Fibroblast of the aortic adventitia (primary cell): ENCODE data around the gene CXCR6. TPM values are rescaled to one million over a fixed set of nuclear protein-coding genes. Genes with fewer than 3 reads are reported as not detected.

Experiments
- DNase-seq: peaks from one replicate; pipeline ENCODE4 v3.0.0-alpha.2; 2010; ENCODE audit warnings: low read depth
- H3K4me3 ChIP-seq: 2 replicates; pipeline ENCODE4 v1.5.1; 2011; ENCODE audit warnings: low read depth, mild to moderate bottlenecking, control low read depth, low read length, moderate library complexity
- CTCF ChIP-seq: IDR thresholded peaks from 2 replicates; pipeline ENCODE4 v1.5.1; 2011; ENCODE audit warnings: mild to moderate bottlenecking, low read length, control low read depth, inconsistent platforms; ENCODE audit not compliant: insufficient read depth
- total RNA-seq: library from RNA; depleted of rRNA; stranded (reverse); fragments of >200 nt; gene quantifications from 2 replicates; pipeline ENCODE4 v1.2.3, GENCODE V29; 2012; ENCODE audit warnings: low replicate concordance

CXCR6 gene
- total RNA-seq, 1 donor: not detected

- no peak for DNase-seq
- no peak overlapping the region for H3K4me3 ChIP-seq
- TF ChIP-seq CTCF: no peak
These were observed 34.9 kb downstream of the CXCR6 start for GRCh38 chr3:45978006-45978761.

DNA sequence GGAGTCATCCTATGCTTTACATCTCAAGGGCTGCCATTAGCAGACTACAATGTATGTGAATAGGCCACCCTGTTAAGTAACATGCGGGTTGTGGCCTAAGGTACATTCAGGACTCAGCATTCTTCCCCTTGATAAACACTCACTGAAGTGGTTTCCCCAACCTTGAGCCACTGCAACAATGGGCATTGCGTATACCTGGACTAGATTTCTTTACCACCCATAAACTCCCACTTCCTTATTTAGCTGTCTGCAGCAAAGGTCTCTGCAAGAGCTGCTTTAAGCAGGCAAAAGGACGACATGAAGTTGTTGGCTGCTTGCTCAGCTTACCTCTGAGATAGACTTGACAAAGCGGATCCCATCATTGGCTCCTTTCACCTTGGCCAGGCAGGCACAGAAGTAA, 36.1 kb downstream of the CXCR6 start:
- no peak for TF ChIP-seq CTCF

GRCh38 chr3:45980229-45980813, 37.1 kb downstream of the CXCR6 start:
- no peak overlapping the region for H3K4me3 ChIP-seq
- TF ChIP-seq CTCF: no peak
- DNase-seq: no peak

More for the DNA sequence above, 36.1 kb downstream of the CXCR6 start:
- no peak overlapping the region for H3K4me3 ChIP-seq
- DNase-seq: no peak

DNA sequence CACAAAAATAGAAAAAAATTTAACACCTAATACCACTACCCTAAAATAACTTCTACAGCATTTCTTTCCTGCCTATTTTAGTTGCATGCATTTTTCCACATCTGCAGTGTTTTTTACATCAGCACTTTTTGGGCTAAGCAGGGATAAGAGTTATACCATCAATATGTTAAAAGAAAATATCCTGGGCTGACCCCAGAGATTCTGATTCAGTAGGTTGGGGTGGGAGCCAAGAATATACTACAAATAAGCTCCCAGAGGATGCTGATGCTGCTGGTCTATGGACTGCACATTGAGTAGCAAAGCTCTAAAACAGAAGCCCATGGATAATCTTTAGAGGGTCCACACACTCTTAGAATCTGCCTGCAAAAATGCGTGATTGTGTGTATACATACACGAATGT, 37.6 kb downstream of the CXCR6 start:
- no peak for TF ChIP-seq CTCF
- DNase-seq: peak; percentile 66
- no peak overlapping the region for H3K4me3 ChIP-seq

- no peak for TF ChIP-seq CTCF
- no peak overlapping the region for H3K4me3 ChIP-seq
- peak; percentile 63 for DNase-seq
These were observed 38.2 kb downstream of the CXCR6 start for GRCh38 chr3:45981346-45982074.

GRCh38 chr3:45983770-45984169, 40.5 kb downstream of the CXCR6 start:
- no peak overlapping the region for H3K4me3 ChIP-seq
- no peak for TF ChIP-seq CTCF
- no peak for DNase-seq
